Midbrain (tissue), 1 donor: ENCODE data around the gene CCR7.
"Not testable (repeated sequence)": the region's sequence is repeated elsewhere in the genome, so short reads cannot be mapped to it uniquely, and the experiment has no call there.

Experiments
- DNase-seq: peaks from one replicate; lab custom pipeline; 2025; lab: John Stamatoyannopoulos, UW

The CCR7 gene

GRCh38 chr17:40551091-40551878 lies 14.0 kb downstream of the CCR7 start:
- DNase-seq, result no peak

GRCh38 chr17:40550608-40551007 lies 14.7 kb downstream of the CCR7 start:
- DNase-seq, result no peak

GRCh38 chr17:40548982-40549685 lies 16.1 kb downstream of the CCR7 start:
- no peak for DNase-seq

- DNase-seq, result no peak
Observed at GRCh38 chr17:40548491-40548981, 16.7 kb downstream of the CCR7 start.

- DNase-seq, result no peak
Observed at GRCh38 chr17:40547785-40548478, 17.3 kb downstream of the CCR7 start.

GRCh38 chr17:40547079-40547784 lies 18.0 kb downstream of the CCR7 start:
- DNase-seq, result no peak

GRCh38 chr17:40546497-40546896 lies 18.8 kb downstream of the CCR7 start:
- not testable (repeated sequence) for DNase-seq

- DNase-seq, result no peak
Observed at GRCh38 chr17:40545660-40546059, 19.6 kb downstream of the CCR7 start.

- no peak for DNase-seq
Observed at GRCh38 chr17:40542558-40543411, 22.5 kb downstream of the CCR7 start.

- no peak for DNase-seq
Observed at GRCh38 chr17:40541873-40542557, 23.3 kb downstream of the CCR7 start.

GRCh38 chr17:40541060-40541872 lies 24.0 kb downstream of the CCR7 start:
- no peak for DNase-seq

GRCh38 chr17:40540448-40540847 lies 24.8 kb downstream of the CCR7 start:
- DNase-seq, result no peak

GRCh38 chr17:40539711-40540411 lies 25.4 kb downstream of the CCR7 start:
- DNase-seq, result no peak

GRCh38 chr17:40538936-40539705 lies 26.2 kb downstream of the CCR7 start:
- no peak for DNase-seq

- peak; percentile 21 for DNase-seq
Observed at GRCh38 chr17:40538019-40538935, 27.0 kb downstream of the CCR7 start.

- DNase-seq, result no peak
Observed at GRCh38 chr17:40536295-40537171, 28.7 kb downstream of the CCR7 start.
